Endothelial cell of umbilical vein (primary cell): ENCODE data around the gene C12orf60. TPM values are rescaled to one million over a fixed set of nuclear protein-coding genes. Genes with fewer than 3 reads are reported as not detected.

Experiments
- BruUV-seq: library from RNA; stranded (reverse); fragments of 400-500 nt; replicated peaks from 2 replicates; lab custom pipeline; 2021; lab: Mats Ljungman, UMichigan
- CTCF ChIA-PET: fragments of 300-600, 350-600 bp; sonication (Branson Sonifier 250); formaldehyde crosslinking; loops from one replicate; lab custom pipeline; 2021; ENCODE audit warnings: antibody characterized with exemption, inconsistent platforms; lab: Charles Lee
- POLR2A ChIA-PET: fragments of 300-600, 350-600 bp; sonication (Branson Sonifier 250); formaldehyde crosslinking; loops from one replicate; lab custom pipeline; 2021; ENCODE audit warnings: antibody characterized with exemption, inconsistent platforms; lab: Charles Lee
- DNase-seq: peaks from one replicate; pipeline ENCODE4 v3.0.0-alpha.2; 2011; ENCODE audit warnings: low read depth, low spot score
- FAIRE-seq: peaks from 2 replicates; lab custom pipeline; 2011; peaks lifted over from hg19 to GRCh38; lab: Jason Lieb, UNC
- H2AFZ ChIP-seq: 2 replicates; pipeline ENCODE4 v1.6.0; 2012; ENCODE audit warnings: low read depth, low read length, control low read depth, inconsistent platforms
- H3K27ac ChIP-seq: 2 replicates; pipeline ENCODE4 v1.5.1; 2011; ENCODE audit warnings: low read depth, mild to moderate bottlenecking, control low read depth, low read length, moderate library complexity; ENCODE audit not compliant: insufficient read depth
- H3K27me3 ChIP-seq, 2 experiments: 2 replicates each; pipeline versions ENCODE4 v1.6.0 to v1.6.1; 2011; ENCODE audit warnings: low read length in 2 of 2, mixed read lengths in 1 of 2; ENCODE audit not compliant: control insufficient read depth in 2 of 2, insufficient read depth in 2 of 2
- H3K36me3 ChIP-seq, 2 experiments: 2 replicates in 1 of 2; 3 replicates in 1 of 2; pipeline ENCODE4 v1.5.1; 2011; ENCODE audit warnings: low read length in 2 of 2, mild to moderate bottlenecking in 1 of 2, moderate library complexity in 1 of 2; ENCODE audit not compliant: control insufficient read depth in 2 of 2, insufficient read depth in 2 of 2; ENCODE audit errors: extremely low read depth in 1 of 2
- H3K4me1 ChIP-seq: 3 replicates; pipeline ENCODE4 v1.5.1; 2011; ENCODE audit warnings: mild to moderate bottlenecking, low read length; ENCODE audit not compliant: control insufficient read depth, insufficient read depth; ENCODE audit errors: extremely low read depth
- H3K4me2 ChIP-seq: 2 replicates; pipeline ENCODE4 v1.6.1; 2011; ENCODE audit warnings: low read length, control low read depth, mixed read lengths; ENCODE audit not compliant: insufficient read depth
- H3K4me3 ChIP-seq, 3 experiments: fragments of 200-600 bp in 1 of 3; sonication (generic), shearing (Covaris generic) in 1 of 3; replicated peaks in 1 of 3; 2 replicates each; pipeline ENCODE4 v1.5.1; 2011 to 2016; ENCODE audit warnings: control low read depth in 3 of 3, low read length in 3 of 3, mild to moderate bottlenecking in 2 of 3, inconsistent platforms in 1 of 3, low read depth in 1 of 3, moderate library complexity in 1 of 3; ENCODE audit not compliant: insufficient read depth in 1 of 3
- H3K79me2 ChIP-seq: 2 replicates; pipeline ENCODE4 v1.6.0; 2012; ENCODE audit warnings: low read length, inconsistent platforms; ENCODE audit not compliant: control insufficient read depth, insufficient read depth
- H3K9ac ChIP-seq: replicated peaks from 2 replicates; pipeline ENCODE3; 2011; ENCODE audit warnings: low read length, control low read depth; ENCODE audit not compliant: insufficient read depth; ENCODE audit errors: extremely low read depth
- H3K9me1 ChIP-seq: replicated peaks from 3 replicates; pipeline ENCODE4 v1.6.0; 2011; ENCODE audit warnings: mild to moderate bottlenecking, low read length; ENCODE audit not compliant: control insufficient read depth, insufficient read depth; ENCODE audit errors: extremely low read depth
- H3K9me3 ChIP-seq: replicated peaks from 2 replicates; pipeline ENCODE4 v1.5.1; 2012; ENCODE audit warnings: low read length, inconsistent platforms; ENCODE audit not compliant: control insufficient read depth, insufficient read depth
- H4K20me1 ChIP-seq: replicated peaks from 2 replicates; pipeline ENCODE3; 2011; ENCODE audit warnings: mild to moderate bottlenecking, low read length; ENCODE audit not compliant: control insufficient read depth, insufficient read depth; ENCODE audit errors: extremely low read depth
- EZH2 ChIP-seq: IDR thresholded peaks from 2 replicates; pipeline ENCODE4 v1.6.1; 2012; ENCODE audit warnings: borderline replicate concordance, low read depth, mild to moderate bottlenecking, moderate library complexity, low read length, inconsistent platforms; ENCODE audit not compliant: severe bottlenecking
- FOS ChIP-seq: IDR thresholded peaks from 2 replicates; pipeline ENCODE4 v1.6.1; 2011; ENCODE audit warnings: mild to moderate bottlenecking, low read length, moderate library complexity, borderline replicate concordance; ENCODE audit not compliant: insufficient read depth
- GATA2 ChIP-seq: IDR thresholded peaks from 2 replicates; pipeline ENCODE4 v1.7.0; 2011; ENCODE audit warnings: low read depth, mild to moderate bottlenecking, moderate library complexity, mixed read lengths, low read length; ENCODE audit not compliant: insufficient read length, insufficient read depth
- JUN ChIP-seq: IDR thresholded peaks from 2 replicates; pipeline ENCODE4 v1.6.1; 2011; ENCODE audit warnings: borderline replicate concordance, low read depth; ENCODE audit not compliant: insufficient read length, insufficient read depth
- MYC ChIP-seq: IDR thresholded peaks from one replicate; pipeline ENCODE4 v1.6.1; 2011; ENCODE audit warnings: mild to moderate bottlenecking, low read depth, low read length
- POLR2A ChIP-seq: IDR thresholded peaks from 2 replicates; pipeline ENCODE4 v1.6.1; 2012; ENCODE audit warnings: low read depth, mild to moderate bottlenecking, control low read depth, low read length
- POLR2AphosphoS5 ChIP-seq: IDR thresholded peaks from 2 replicates; pipeline ENCODE4 v1.6.1; 2012; ENCODE audit warnings: low read depth, mild to moderate bottlenecking, control low read depth, low read length, moderate library complexity; ENCODE audit not compliant: insufficient read depth
- dilution Hi-C: fragments of 300-500 bp; cut with MboI; formaldehyde crosslinking; loops from one replicate; pipeline ENCODE4 v1.15.0; 2019; ENCODE audit warnings: low sequenced_read_pairs; ENCODE audit not compliant: extremely low pct_ligation_motif_present
- intact Hi-C: fragments of 100-400 bp; cut with micrococcal nuclease; formaldehyde crosslinking; loops from one replicate; pipeline ENCODE4 v1.10.0; 2022
- polyA plus RNA-seq, 4 experiments: library from polyadenylated mRNA; depleted of rRNA in 3 of 4; stranded (reverse) in 3 of 4; unstranded in 1 of 4; fragments of >200 nt; gene quantifications; 2 replicates each; pipeline versions ENCODE4 v1.2.1 to v1.2.3, GENCODE V29; 2011 to 2012; ENCODE audit warnings: missing spikeins in 1 of 4
- total RNA-seq: library from RNA; stranded (reverse); gene quantifications from 2 replicates; pipeline ENCODE4 v1.2.3, GENCODE V29; 2021
- TF ChIP-seq, protein P1 (sequence below): IDR thresholded peaks from 2 replicates; pipeline ENCODE4 v1.6.1; 2011; ENCODE audit not compliant: insufficient read depth, insufficient read length

The C12orf60 gene
- total and polyA plus RNA-seq, 2 donors (not counting 3 experiments of a cell fraction or from before 2014, with no cell fraction given) = 0.52 to 1.3 TPM

DNA sequence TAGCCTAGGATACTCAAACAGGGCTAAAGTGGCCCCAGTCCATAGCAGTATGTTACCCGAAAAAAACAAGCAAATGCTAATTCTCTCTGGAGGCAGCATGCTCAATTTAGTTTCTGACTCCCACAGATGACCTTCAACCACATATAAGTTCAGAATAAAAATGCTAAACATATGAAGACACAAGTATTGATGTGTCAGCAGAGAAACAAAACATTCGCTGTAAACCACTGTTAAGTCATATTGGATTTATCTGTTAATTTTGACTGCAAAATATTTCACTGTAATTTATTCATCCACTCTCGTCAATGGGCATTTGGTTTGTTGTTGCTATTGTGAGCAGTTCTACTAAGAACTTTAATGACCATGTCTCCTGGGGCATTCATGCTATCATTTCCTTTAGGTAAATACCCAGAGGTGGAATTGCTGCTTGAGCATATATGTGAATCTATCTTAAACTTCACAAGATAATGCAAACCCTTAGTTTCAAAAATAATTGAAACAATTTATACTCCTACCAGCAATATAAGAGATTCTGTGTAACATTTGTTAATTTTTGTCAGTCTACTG is 36.7 kb upstream of the C12orf60 start:
- Histone ChIP-seq H3K36me3 (no peaks in the 10 kb centered on the region), H3K79me2 (no peaks in the 10 kb centered on the region)
- intact Hi-C loops = no loop called here

DNA sequence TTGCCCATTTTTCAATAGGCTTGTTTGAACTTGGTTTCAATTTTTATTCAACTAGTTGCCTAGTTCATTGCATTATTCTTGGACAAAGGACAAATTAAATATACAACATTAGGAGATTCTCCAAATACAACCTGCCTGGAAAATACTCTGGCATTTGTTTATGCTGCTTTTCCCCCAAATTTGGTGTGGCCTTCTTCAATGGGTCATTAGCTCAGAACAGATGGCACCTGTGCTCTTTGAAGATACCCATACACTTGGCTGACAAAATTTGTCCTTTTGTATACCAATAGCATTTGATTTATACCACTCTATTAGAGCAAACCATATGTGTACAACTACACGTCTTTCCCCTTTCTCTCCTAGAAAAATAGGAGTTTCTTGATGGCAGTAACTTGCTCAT is 35.9 kb upstream of the C12orf60 start:
- no peak overlapping the region for H2AFZ ChIP-seq
- peaks cover 7% of the 10 kb centered on the region for H3K4me1 ChIP-seq
- H3K27ac ChIP-seq = no peak overlapping the region
- no peaks in the 10 kb centered on the region for H3K9me1 ChIP-seq
- H3K4me3 ChIP-seq = no peak overlapping the region
- no peak overlapping the region for H3K4me2 ChIP-seq
- ChIA-PET CTCF (no interaction called here), POLR2A (interaction anchor here (0.6 kb wide), 1 partner anchor 10 kb away, joined by 3 read pairs; no protein-coding TSS in a partner anchor)
- H3K36me3 ChIP-seq = no peaks in the 10 kb centered on the region
- dilution Hi-C loops (no loop called here), intact Hi-C loops (no loop called here)
- no peaks in the 10 kb centered on the region for H3K79me2 ChIP-seq
- FAIRE-seq (no peak), DNase-seq (no peak)
- TF ChIP-seq JUN (no peak), GATA2 (no peak), MYC (no peak), POLR2AphosphoS5 (no peak), POLR2A (no peak), EZH2 (no peak), FOS (no peak)
- TF ChIP-seq, protein P1, sequence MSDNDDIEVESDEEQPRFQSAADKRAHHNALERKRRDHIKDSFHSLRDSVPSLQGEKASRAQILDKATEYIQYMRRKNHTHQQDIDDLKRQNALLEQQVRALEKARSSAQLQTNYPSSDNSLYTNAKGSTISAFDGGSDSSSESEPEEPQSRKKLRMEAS = no peak
- H3K27me3 ChIP-seq = no peaks in the 10 kb centered on the region
- H4K20me1 ChIP-seq = no peaks in the 10 kb centered on the region
- no TSS peak for BruUV-seq
- H3K9me3 ChIP-seq = no peaks in the 10 kb centered on the region
- H3K9ac ChIP-seq = no peak overlapping the region

More for the DNA sequence above, 36.7 kb upstream of the C12orf60 start:
- POLR2A ChIA-PET = interaction anchor here (0.6 kb wide), 1 partner anchor 10 kb away, joined by 3 read pairs; no protein-coding TSS in a partner anchor
- CTCF ChIA-PET = no interaction called here
- Histone ChIP-seq H3K9me3 (no peaks in the 10 kb centered on the region), H2AFZ (no peak overlapping the region), H4K20me1 (no peaks in the 10 kb centered on the region), H3K27me3 (no peaks in the 10 kb centered on the region), H3K27ac (no peak overlapping the region), H3K4me3 (no peak overlapping the region), H3K9ac (no peak overlapping the region), H3K4me1 (peaks cover 5% of the 10 kb centered on the region), H3K9me1 (no peaks in the 10 kb centered on the region), H3K4me2 (no peak overlapping the region)
- TF ChIP-seq GATA2 = no peak
- no peak for TF ChIP-seq MYC
- dilution Hi-C loops = no loop called here
- BruUV-seq = no TSS peak
- FAIRE-seq (no peak), DNase-seq (no peak)
